HCT116 (cell line): ENCODE data around the gene TMEM182. TPM values are rescaled to one million over a fixed set of nuclear protein-coding genes. Genes with fewer than 3 reads are reported as not detected.

Experiments used
- ATAC-seq: fragments of 200-7000 bp; cut with Tn5 transposase; 2 replicates; pipeline ENCODE4 v1.9.1; 2020; ENCODE audit warnings: mild to moderate bottlenecking, moderate library complexity
- BruUV-seq: library from RNA; stranded (reverse); fragments of 400-500 nt; replicated peaks from 2 replicates; lab custom pipeline; 2021; lab: Mats Ljungman, UMichigan
- CTCF ChIA-PET: fragments of 300-600 bp; sonication (Branson Sonifier 250); formaldehyde crosslinking; loops from one replicate; lab custom pipeline; 2021; ENCODE audit warnings: antibody characterized with exemption; lab: Charles Lee
- POLR2A ChIA-PET: fragments of 300-600, 350-600 bp; sonication (Branson Sonifier 250); formaldehyde crosslinking; loops from one replicate; lab custom pipeline; 2021; ENCODE audit warnings: antibody characterized with exemption; lab: Charles Lee
- RAD21 ChIA-PET, 2 experiments: fragments of 300-600 bp; sonication (Branson Sonifier 250); formaldehyde crosslinking; loops; one replicate each; lab custom pipeline; 2023; ENCODE audit warnings: low total read pairs in 2 of 2; ENCODE audit not compliant: uncharacterized antibody in 2 of 2, unreplicated experiment in 2 of 2, low non-redundant PET in 1 of 2; lab: Charles Lee
- DNase-seq: peaks from one replicate; pipeline ENCODE4 v3.0.0-alpha.2; 2010; ENCODE audit warnings: low read depth, low spot score
- H2AFZ ChIP-seq: fragments of 200-600 bp; shearing (Covaris generic), sonication (generic); 2 replicates; pipeline ENCODE4 v1.6.1; 2017; ENCODE audit warnings: low read depth, mixed run types, mixed read lengths, antibody characterized with exemption, low read length; ENCODE audit not compliant: poor library complexity, severe bottlenecking
- H3K27ac ChIP-seq: 2 replicates; pipeline ENCODE4 v1.5.1; 2012; ENCODE audit warnings: low read depth, low read length
- H3K27me3 ChIP-seq: fragments of 200-600 bp; sonication (generic); 2 replicates; pipeline ENCODE4 v1.6.1; 2016; ENCODE audit warnings: mixed run types, low read length, mixed read lengths; ENCODE audit not compliant: insufficient read depth
- H3K36me3 ChIP-seq, 2 experiments: fragments of 200-500 bp in 1 of 2; fragments of 200-600 bp in 1 of 2; sonication (Bioruptor generic) in 1 of 2; sonication (generic) in 1 of 2; 2 replicates each; pipeline versions ENCODE4 v1.5.1 to v1.6.1; 2014 to 2016; ENCODE audit warnings: low read length in 2 of 2, inconsistent platforms in 1 of 2, mixed read lengths in 1 of 2, mixed run types in 1 of 2; ENCODE audit not compliant: insufficient read depth in 2 of 2, control insufficient read depth in 1 of 2
- H3K4me1 ChIP-seq, 2 experiments: fragments of 200-600 bp in 1 of 2; sonication (generic) in 1 of 2; 2 replicates each; pipeline versions ENCODE4 v1.5.1 to v1.6.1; 2012 to 2017; ENCODE audit warnings: low read length in 2 of 2, inconsistent platforms in 1 of 2, mild to moderate bottlenecking in 1 of 2, mixed read lengths in 1 of 2, mixed run types in 1 of 2, moderate library complexity in 1 of 2; ENCODE audit not compliant: insufficient read depth in 2 of 2, control insufficient read depth in 1 of 2
- H3K4me2 ChIP-seq: fragments of 200-600 bp; sonication (generic); 2 replicates; pipeline ENCODE4 v1.6.1; 2017; ENCODE audit warnings: mixed run types, low read length, mixed read lengths
- H3K4me3 ChIP-seq, 2 experiments: fragments of 200-600 bp in 1 of 2; sonication (generic) in 1 of 2; replicated peaks in 1 of 2; 2 replicates each; pipeline ENCODE4 v1.5.1; 2011 to 2016; ENCODE audit warnings: low read length in 2 of 2, control low read depth in 1 of 2, low read depth in 1 of 2, mild to moderate bottlenecking in 1 of 2, mixed read lengths in 1 of 2, mixed run types in 1 of 2
- H3K79me2 ChIP-seq: fragments of 200-600 bp; sonication (generic); 2 replicates; pipeline ENCODE4 v1.6.1; 2017; ENCODE audit warnings: mild to moderate bottlenecking, mixed run types, low read length, moderate library complexity, mixed read lengths; ENCODE audit not compliant: insufficient read depth
- H3K9ac ChIP-seq: fragments of 200-600 bp; sonication (generic); 2 replicates; pipeline ENCODE4 v1.6.1; 2016; ENCODE audit warnings: low read length, mixed read lengths
- H3K9me2 ChIP-seq: fragments of 200-600 bp; sonication (generic), shearing (Covaris generic); 2 replicates; pipeline ENCODE4 v1.6.1; 2017; ENCODE audit warnings: mixed run types, mild to moderate bottlenecking, moderate library complexity; ENCODE audit not compliant: insufficient read depth
- H3K9me3 ChIP-seq, 2 experiments: fragments of 200-500 bp in 1 of 2; fragments of 200-600 bp in 1 of 2; sonication (Bioruptor generic) in 1 of 2; sonication (generic) in 1 of 2; 2 replicates each; pipeline ENCODE4 v1.6.1; 2014 to 2017; ENCODE audit warnings: low read length in 2 of 2, mixed read lengths in 2 of 2, inconsistent platforms in 1 of 2, low read depth in 1 of 2, mild to moderate bottlenecking in 1 of 2, mixed run types in 1 of 2, moderate library complexity in 1 of 2; ENCODE audit not compliant: control insufficient read depth in 1 of 2, insufficient read depth in 1 of 2
- H4K20me1 ChIP-seq: fragments of 200-600 bp; sonication (generic), shearing (Covaris generic); 2 replicates; pipeline ENCODE4 v1.6.1; 2017; ENCODE audit warnings: mixed run types, mild to moderate bottlenecking, moderate library complexity; ENCODE audit not compliant: insufficient read depth
- CBX3 ChIP-seq: IDR thresholded peaks from 2 replicates; pipeline ENCODE4 v1.6.1; 2012; ENCODE audit warnings: low read depth
- CEBPB ChIP-seq: IDR thresholded peaks from 2 replicates; pipeline ENCODE4 v1.6.1; 2012; ENCODE audit warnings: low read depth
- ELF1 ChIP-seq: IDR thresholded peaks from 2 replicates; pipeline ENCODE4 v1.6.1; 2012; ENCODE audit warnings: low read depth, borderline replicate concordance
- JUND ChIP-seq: IDR thresholded peaks from 2 replicates; pipeline ENCODE4 v1.6.1; 2012
- POLR2A ChIP-seq: IDR thresholded peaks from 2 replicates; pipeline ENCODE4 v1.7.0; 2011; ENCODE audit warnings: borderline replicate concordance; ENCODE audit not compliant: insufficient read depth, insufficient read length; ENCODE audit errors: extremely low read depth
- POLR2AphosphoS5 ChIP-seq: IDR thresholded peaks from 2 replicates; pipeline ENCODE4 v1.6.1; 2011; ENCODE audit warnings: mild to moderate bottlenecking, low read depth, low read length, moderate library complexity
- SIN3A ChIP-seq: IDR thresholded peaks from 2 replicates; pipeline ENCODE4 v1.6.1; 2012; ENCODE audit warnings: low read depth
- SP1 ChIP-seq: IDR thresholded peaks from 2 replicates; pipeline ENCODE4 v1.6.1; 2012; ENCODE audit warnings: low read depth
- TCF7L2 ChIP-seq: IDR thresholded peaks from 2 replicates; pipeline ENCODE4 v1.7.0; 2011; ENCODE audit warnings: borderline replicate concordance, inconsistent platforms; ENCODE audit not compliant: insufficient read depth, insufficient read length; ENCODE audit errors: extremely low read depth
- YY1 ChIP-seq: IDR thresholded peaks from 2 replicates; pipeline ENCODE4 v1.6.1; 2011; ENCODE audit warnings: low read length, low read depth, moderate library complexity, mild to moderate bottlenecking; ENCODE audit not compliant: insufficient replicate concordance; ENCODE audit errors: extremely low read depth
- ZFX ChIP-seq: fragments of 450-650 bp; IDR thresholded peaks from 2 replicates; pipeline ENCODE4 v1.6.1; 2017
- ZNF274 ChIP-seq: fragments of 200-500 bp; sonication (Bioruptor generic); IDR thresholded peaks from 2 replicates; pipeline ENCODE4 v1.6.1; 2014; ENCODE audit warnings: mild to moderate bottlenecking, low read depth, low read length, inconsistent platforms
- intact Hi-C: fragments of 100-400 bp; cut with micrococcal nuclease; formaldehyde crosslinking; loops from 2 replicates; pipeline ENCODE4 v1.10.0; 2022
- total RNA-seq: library from RNA; stranded (reverse); gene quantifications from one replicate; pipeline ENCODE4 v1.2.1, GENCODE V29; 2021; ENCODE audit not compliant: unreplicated experiment
- TF ChIP-seq, protein P1 (sequence below): IDR thresholded peaks from 2 replicates; pipeline ENCODE4 v1.6.1; 2012
- TF ChIP-seq, protein P2 (sequence below): IDR thresholded peaks from 2 replicates; pipeline ENCODE4 v1.6.1; 2011; ENCODE audit warnings: mild to moderate bottlenecking, low read length, moderate library complexity; ENCODE audit not compliant: insufficient replicate concordance; ENCODE audit errors: extremely low read depth
- TF ChIP-seq, protein P3 (sequence below): IDR thresholded peaks from 2 replicates; pipeline ENCODE4 v1.6.1; 2012; ENCODE audit warnings: low read depth

The TMEM182 gene
- total RNA-seq, 1 experiment from 2014 or later: 8.4 TPM

DNA sequence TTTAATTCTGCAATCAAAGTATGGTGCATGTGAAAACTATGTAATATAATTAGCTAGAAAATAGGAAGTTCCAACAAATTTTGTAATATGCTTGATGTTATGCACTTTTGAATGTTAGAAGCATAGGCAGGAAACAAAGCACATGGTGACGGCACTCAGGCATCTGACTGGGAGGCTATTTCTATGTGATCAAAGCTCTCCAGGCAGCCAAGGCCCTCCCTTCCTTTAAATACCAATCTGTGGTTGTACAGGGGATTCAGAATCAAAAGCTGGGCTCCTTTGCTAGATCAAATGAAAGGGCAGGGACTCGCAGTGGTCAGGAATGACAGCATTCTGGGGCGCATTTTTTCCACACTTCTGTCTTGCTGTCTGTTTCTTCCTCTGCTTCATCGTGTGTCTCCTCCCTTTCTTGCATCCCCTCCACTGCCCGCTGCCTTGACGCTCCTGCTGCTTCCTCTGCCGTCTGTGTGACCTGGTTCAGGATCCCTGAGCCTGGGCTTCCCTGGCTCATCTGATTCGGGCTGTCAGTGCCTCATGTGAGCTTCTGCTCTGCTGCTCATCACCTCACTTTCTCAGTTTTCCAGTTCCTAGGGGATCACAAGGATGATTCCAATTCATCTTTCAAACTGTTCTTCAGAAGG, 30.9 kb downstream of the TMEM182 start:
- Histone ChIP-seq H3K79me2 (no peaks in the 10 kb centered on the region), H3K9me2 (no peaks in the 10 kb centered on the region), H3K9me3 (no peaks in the 10 kb centered on the region), H3K4me1 (no peaks in the 10 kb centered on the region), H3K27ac (no peak overlapping the region), H3K4me2 (no peak overlapping the region), H2AFZ (no peak overlapping the region), H3K27me3 (no peaks in the 10 kb centered on the region), H3K9ac (no peak overlapping the region), H4K20me1 (no peaks in the 10 kb centered on the region), H3K4me3 (no peak overlapping the region), H3K36me3 (no peaks in the 10 kb centered on the region)
- no TSS peak for BruUV-seq
- DNase-seq (no peak), ATAC-seq (no peak)
- TF ChIP-seq, protein P1, sequence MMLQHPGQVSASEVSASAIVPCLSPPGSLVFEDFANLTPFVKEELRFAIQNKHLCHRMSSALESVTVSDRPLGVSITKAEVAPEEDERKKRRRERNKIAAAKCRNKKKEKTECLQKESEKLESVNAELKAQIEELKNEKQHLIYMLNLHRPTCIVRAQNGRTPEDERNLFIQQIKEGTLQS: no peak
- TF ChIP-seq POLR2A (no peak), TCF7L2 (no peak), SIN3A (no peak), JUND (no peak), ZNF274 (no peak), YY1 (no peak), SP1 (no peak), CBX3 (no peak), POLR2AphosphoS5 (no peak), ZFX (no peak), ELF1 (no peak), CEBPB (no peak)
- TF ChIP-seq, protein P2, sequence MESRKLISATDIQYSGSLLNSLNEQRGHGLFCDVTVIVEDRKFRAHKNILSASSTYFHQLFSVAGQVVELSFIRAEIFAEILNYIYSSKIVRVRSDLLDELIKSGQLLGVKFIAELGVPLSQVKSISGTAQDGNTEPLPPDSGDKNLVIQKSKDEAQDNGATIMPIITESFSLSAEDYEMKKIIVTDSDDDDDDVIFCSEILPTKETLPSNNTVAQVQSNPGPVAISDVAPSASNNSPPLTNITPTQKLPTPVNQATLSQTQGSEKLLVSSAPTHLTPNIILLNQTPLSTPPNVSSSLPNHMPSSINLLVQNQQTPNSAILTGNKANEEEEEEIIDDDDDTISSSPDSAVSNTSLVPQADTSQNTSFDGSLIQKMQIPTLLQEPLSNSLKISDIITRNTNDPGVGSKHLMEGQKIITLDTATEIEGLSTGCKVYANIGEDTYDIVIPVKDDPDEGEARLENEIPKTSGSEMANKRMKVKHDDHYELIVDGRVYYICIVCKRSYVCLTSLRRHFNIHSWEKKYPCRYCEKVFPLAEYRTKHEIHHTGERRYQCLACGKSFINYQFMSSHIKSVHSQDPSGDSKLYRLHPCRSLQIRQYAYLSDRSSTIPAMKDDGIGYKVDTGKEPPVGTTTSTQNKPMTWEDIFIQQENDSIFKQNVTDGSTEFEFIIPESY: no peak
- TF ChIP-seq, protein P3, sequence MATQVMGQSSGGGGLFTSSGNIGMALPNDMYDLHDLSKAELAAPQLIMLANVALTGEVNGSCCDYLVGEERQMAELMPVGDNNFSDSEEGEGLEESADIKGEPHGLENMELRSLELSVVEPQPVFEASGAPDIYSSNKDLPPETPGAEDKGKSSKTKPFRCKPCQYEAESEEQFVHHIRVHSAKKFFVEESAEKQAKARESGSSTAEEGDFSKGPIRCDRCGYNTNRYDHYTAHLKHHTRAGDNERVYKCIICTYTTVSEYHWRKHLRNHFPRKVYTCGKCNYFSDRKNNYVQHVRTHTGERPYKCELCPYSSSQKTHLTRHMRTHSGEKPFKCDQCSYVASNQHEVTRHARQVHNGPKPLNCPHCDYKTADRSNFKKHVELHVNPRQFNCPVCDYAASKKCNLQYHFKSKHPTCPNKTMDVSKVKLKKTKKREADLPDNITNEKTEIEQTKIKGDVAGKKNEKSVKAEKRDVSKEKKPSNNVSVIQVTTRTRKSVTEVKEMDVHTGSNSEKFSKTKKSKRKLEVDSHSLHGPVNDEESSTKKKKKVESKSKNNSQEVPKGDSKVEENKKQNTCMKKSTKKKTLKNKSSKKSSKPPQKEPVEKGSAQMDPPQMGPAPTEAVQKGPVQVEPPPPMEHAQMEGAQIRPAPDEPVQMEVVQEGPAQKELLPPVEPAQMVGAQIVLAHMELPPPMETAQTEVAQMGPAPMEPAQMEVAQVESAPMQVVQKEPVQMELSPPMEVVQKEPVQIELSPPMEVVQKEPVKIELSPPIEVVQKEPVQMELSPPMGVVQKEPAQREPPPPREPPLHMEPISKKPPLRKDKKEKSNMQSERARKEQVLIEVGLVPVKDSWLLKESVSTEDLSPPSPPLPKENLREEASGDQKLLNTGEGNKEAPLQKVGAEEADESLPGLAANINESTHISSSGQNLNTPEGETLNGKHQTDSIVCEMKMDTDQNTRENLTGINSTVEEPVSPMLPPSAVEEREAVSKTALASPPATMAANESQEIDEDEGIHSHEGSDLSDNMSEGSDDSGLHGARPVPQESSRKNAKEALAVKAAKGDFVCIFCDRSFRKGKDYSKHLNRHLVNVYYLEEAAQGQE: no peak
- intact Hi-C loops: no loop called here
- POLR2A ChIA-PET: no interaction called here
- RAD21 ChIA-PET: no interaction called here
- CTCF ChIA-PET: no interaction called here
